NB4 (cell line): ENCODE results near the gene KATNBL1.

Experiments
- DNase-seq: peaks from one replicate; pipeline ENCODE4 v3.0.0; 2010; ENCODE audit warnings: low read depth
- H3K4me3 ChIP-seq: one replicate; pipeline ENCODE4 v1.5.1; 2011; ENCODE audit warnings: mild to moderate bottlenecking, low read depth, low read length, moderate library complexity
- MYC ChIP-seq: IDR thresholded peaks from 2 replicates; pipeline ENCODE4 v1.6.1; 2011; ENCODE audit warnings: low read depth, low read length
- POLR2A ChIP-seq: IDR thresholded peaks from 2 replicates; pipeline ENCODE4 v1.6.1; 2011; ENCODE audit warnings: mild to moderate bottlenecking; ENCODE audit not compliant: insufficient read length; ENCODE audit errors: extremely low read depth
- TF ChIP-seq, protein P1 (sequence below): IDR thresholded peaks from 2 replicates; pipeline ENCODE4 v1.6.1; 2011; ENCODE audit warnings: low read depth, low read length
- TF ChIP-seq, protein P2 (sequence below): IDR thresholded peaks from one replicate; pipeline ENCODE4 v1.5.1; 2012; ENCODE audit warnings: low read depth, low read length

The KATNBL1 gene

GRCh38 chr15:34154725-34155204 is 55.1 kb downstream of the KATNBL1 start:
- H3K4me3 ChIP-seq, result no peak overlapping the region
- DNase-seq, result peak; percentile 17
- TF ChIP-seq MYC (no peak), POLR2A (no peak)
- TF ChIP-seq, protein P1, sequence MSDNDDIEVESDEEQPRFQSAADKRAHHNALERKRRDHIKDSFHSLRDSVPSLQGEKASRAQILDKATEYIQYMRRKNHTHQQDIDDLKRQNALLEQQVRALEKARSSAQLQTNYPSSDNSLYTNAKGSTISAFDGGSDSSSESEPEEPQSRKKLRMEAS, result no peak
- TF ChIP-seq, protein P2, sequence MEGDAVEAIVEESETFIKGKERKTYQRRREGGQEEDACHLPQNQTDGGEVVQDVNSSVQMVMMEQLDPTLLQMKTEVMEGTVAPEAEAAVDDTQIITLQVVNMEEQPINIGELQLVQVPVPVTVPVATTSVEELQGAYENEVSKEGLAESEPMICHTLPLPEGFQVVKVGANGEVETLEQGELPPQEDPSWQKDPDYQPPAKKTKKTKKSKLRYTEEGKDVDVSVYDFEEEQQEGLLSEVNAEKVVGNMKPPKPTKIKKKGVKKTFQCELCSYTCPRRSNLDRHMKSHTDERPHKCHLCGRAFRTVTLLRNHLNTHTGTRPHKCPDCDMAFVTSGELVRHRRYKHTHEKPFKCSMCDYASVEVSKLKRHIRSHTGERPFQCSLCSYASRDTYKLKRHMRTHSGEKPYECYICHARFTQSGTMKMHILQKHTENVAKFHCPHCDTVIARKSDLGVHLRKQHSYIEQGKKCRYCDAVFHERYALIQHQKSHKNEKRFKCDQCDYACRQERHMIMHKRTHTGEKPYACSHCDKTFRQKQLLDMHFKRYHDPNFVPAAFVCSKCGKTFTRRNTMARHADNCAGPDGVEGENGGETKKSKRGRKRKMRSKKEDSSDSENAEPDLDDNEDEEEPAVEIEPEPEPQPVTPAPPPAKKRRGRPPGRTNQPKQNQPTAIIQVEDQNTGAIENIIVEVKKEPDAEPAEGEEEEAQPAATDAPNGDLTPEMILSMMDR, result no peak

GRCh38 chr15:34147371-34148140 is 62.3 kb downstream of the KATNBL1 start:
- TF ChIP-seq POLR2A, result no peak
- no peak for TF ChIP-seq MYC
- TF ChIP-seq, protein P2, result no peak
- TF ChIP-seq, protein P1, result no peak
- no peak for DNase-seq
- H3K4me3 ChIP-seq, result no peak overlapping the region

DNA sequence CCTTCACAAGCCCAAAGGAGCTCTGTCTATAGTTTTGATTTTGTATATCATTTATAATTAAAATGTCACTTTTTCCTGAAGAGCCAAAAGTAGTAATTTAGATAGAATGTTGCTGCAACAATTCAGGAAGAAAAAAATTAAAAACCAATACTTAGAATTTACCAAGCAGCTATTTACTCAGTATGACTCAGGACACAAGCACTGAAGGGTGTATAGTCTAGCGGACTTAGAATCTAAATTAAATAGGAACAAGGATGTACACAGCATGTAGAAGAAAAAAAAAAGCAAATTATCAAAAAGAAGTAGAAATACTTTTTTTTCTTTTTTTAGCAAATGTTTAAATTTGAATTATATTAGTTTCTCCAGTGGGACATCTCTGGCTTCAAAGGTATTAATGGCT is 76.4 kb downstream of the KATNBL1 start:
- no peak for TF ChIP-seq POLR2A
- TF ChIP-seq, protein P1, result no peak
- TF ChIP-seq, protein P2, result no peak
- H3K4me3 ChIP-seq, result no peak overlapping the region
- DNase-seq, result no peak

GRCh38 chr15:34132881-34133280 is 77.0 kb downstream of the KATNBL1 start:
- no peak overlapping the region for H3K4me3 ChIP-seq
- DNase-seq, result no peak
- TF ChIP-seq, protein P1, result no peak
- TF ChIP-seq POLR2A (no peak), MYC (no peak)

DNA sequence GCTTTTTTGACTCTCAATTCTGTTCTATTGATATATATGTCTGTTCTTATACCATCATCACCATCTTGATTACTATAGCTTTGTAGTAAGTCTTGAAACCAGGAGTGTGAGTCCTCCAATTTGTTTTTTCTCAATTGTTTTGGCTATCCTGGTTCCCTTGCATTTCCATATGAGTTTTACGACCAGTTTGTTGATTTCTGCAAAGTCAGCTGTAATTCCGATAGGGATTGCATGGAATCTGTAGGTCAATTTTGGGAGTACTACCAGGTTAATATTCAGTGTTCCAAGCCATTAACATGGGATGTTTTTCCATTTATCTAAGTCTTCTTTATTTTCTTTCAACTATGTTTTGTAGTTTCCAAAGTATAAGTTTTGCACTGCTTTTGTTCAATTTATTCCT is 81.0 kb downstream of the KATNBL1 start:
- H3K4me3 ChIP-seq, result no peak overlapping the region
- no peak for TF ChIP-seq POLR2A
- TF ChIP-seq, protein P2, result no peak
- TF ChIP-seq, protein P1, result no peak
- no peak for TF ChIP-seq MYC
- no peak for DNase-seq

DNA sequence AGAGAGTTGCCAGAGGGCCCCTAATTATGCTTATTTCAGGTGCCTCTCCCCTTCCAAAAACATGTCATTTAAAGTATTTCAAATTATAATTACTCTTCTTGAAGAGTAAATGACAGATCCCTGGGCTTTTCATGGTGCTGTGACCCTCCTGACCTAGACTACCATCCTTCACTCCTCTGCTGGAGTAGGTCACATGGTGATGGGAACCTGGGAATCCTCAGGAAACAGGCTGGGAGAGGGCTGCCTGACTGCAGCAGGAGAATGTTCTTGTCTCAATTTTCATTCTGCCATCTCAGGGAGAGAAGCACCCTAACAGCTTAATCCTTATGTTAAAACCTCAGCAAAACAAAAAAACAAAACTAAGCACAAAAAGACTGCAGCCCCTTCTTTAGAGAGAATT is 83.4 kb downstream of the KATNBL1 start:
- DNase-seq, result no peak
- TF ChIP-seq, protein P2, result no peak
- TF ChIP-seq POLR2A (no peak), MYC (no peak)
- TF ChIP-seq, protein P1, result no peak
- H3K4me3 ChIP-seq, result no peak overlapping the region
